HepG2 (cell line): Measurements from ENCODE around the gene HTR4. TPM values are rescaled to one million over a fixed set of nuclear protein-coding genes. Genes with fewer than 3 reads are reported as not detected.

Source experiments
- ATAC-seq: fragments of 200-7000 bp; cut with Tn5 transposase; 3 replicates; pipeline ENCODE4 v1.9.1; 2020; ENCODE audit warnings: mild to moderate bottlenecking, moderate library complexity
- BruUV-seq: library from RNA; stranded (reverse); fragments of 400-500 nt; replicated peaks from 2 replicates; lab custom pipeline; 2021; lab: Mats Ljungman, UMichigan
- CTCF ChIA-PET: fragments of 300-600 bp; formaldehyde crosslinking; extraction: SDS; loops from one replicate; lab custom pipeline; 2021; ENCODE audit warnings: low total read pairs, inconsistent platforms, low intra/inter-chr PET ratio; lab: Yijun Ruan, JAX
- POLR2A ChIA-PET: fragments of 350-600 bp; sonication (Branson Sonifier 250); formaldehyde crosslinking; loops from one replicate; lab custom pipeline; 2020; ENCODE audit warnings: antibody characterized with exemption, inconsistent platforms; lab: Yijun Ruan, JAX
- DNase-seq: peaks from one replicate; pipeline ENCODE4 v3.0.0-alpha.2; 2015; ENCODE audit warnings: low spot score
- FAIRE-seq: peaks from 3 replicates; lab custom pipeline; 2011; peaks lifted over from hg19 to GRCh38; lab: Jason Lieb, UNC
- H2AFZ ChIP-seq: one replicate; pipeline ENCODE4 v1.6.1; 2011; ENCODE audit warnings: low read length, inconsistent platforms
- H3K27ac ChIP-seq: fragments of 300-600 bp; 3 replicates; pipeline ENCODE4 v1.8.0; 2011; ENCODE audit warnings: mixed run types, mild to moderate bottlenecking, mixed read lengths, low read length, inconsistent platforms; ENCODE audit not compliant: insufficient read depth; ENCODE audit errors: extremely low read length
- H3K27me3 ChIP-seq, 2 experiments: fragments of 200-600 bp in 1 of 2; 2 replicates in 1 of 2; 3 replicates in 1 of 2; pipeline versions ENCODE4 v1.6.0 to v1.8.0; 2011; ENCODE audit warnings: low read length in 2 of 2, mild to moderate bottlenecking in 2 of 2, moderate library complexity in 2 of 2, inconsistent platforms in 1 of 2; ENCODE audit not compliant: insufficient read depth in 2 of 2, control insufficient read depth in 1 of 2
- H3K36me3 ChIP-seq, 2 experiments: fragments of 200-600 bp in 1 of 2; replicated peaks in 1 of 2; 2 replicates in 1 of 2; 3 replicates in 1 of 2; pipeline versions ENCODE4 v1.5.1 to v1.8.0; 2011; ENCODE audit warnings: low read length in 2 of 2, inconsistent platforms in 1 of 2; ENCODE audit not compliant: insufficient read depth in 2 of 2, control insufficient read depth in 1 of 2
- H3K4me1 ChIP-seq: 2 replicates; pipeline ENCODE4 v1.5.1; 2012; ENCODE audit warnings: low read length, inconsistent platforms; ENCODE audit not compliant: insufficient read depth
- H3K4me2 ChIP-seq: 2 replicates; pipeline ENCODE4 v1.6.0; 2011; ENCODE audit warnings: low read depth, low read length, inconsistent platforms
- H3K4me3 ChIP-seq, 3 experiments: fragments of 200-600 bp in 1 of 3; sonication (generic), shearing (Covaris generic) in 1 of 3; replicated peaks in 1 of 3; 2 replicates each; pipeline ENCODE4 v1.5.1; 2011 to 2016; ENCODE audit warnings: low read length in 3 of 3, inconsistent platforms in 2 of 3, low read depth in 2 of 3, mild to moderate bottlenecking in 2 of 3, control low read depth in 1 of 3, mixed read lengths in 1 of 3; ENCODE audit not compliant: insufficient read depth in 1 of 3
- H3K79me2 ChIP-seq: one replicate; pipeline ENCODE4 v1.6.1; 2011; ENCODE audit warnings: low read length, inconsistent platforms; ENCODE audit not compliant: insufficient read depth
- H3K9ac ChIP-seq: 2 replicates; pipeline ENCODE4 v1.6.0; 2011; ENCODE audit warnings: mild to moderate bottlenecking, low read depth, low read length, inconsistent platforms; ENCODE audit not compliant: insufficient read depth
- H3K9me3 ChIP-seq: 2 replicates; pipeline ENCODE4 v1.5.1; 2012; ENCODE audit warnings: mild to moderate bottlenecking, low read length
- H4K20me1 ChIP-seq: 2 replicates; pipeline ENCODE4 v1.6.0; 2011; ENCODE audit warnings: inconsistent platforms, mild to moderate bottlenecking, low read length, moderate library complexity; ENCODE audit not compliant: insufficient read depth
- CBFB ChIP-seq: sonication (generic); formaldehyde crosslinking; IDR thresholded peaks from 2 replicates; pipeline ENCODE4 v1.4.0; 2020; ENCODE audit warnings: missing genetic modification reagents
- CCAR2 ChIP-seq: fragments of 200-400 bp; formaldehyde crosslinking; optimal IDR thresholded peaks from 2 replicates; pipeline ENCODE3; 2018; ENCODE audit warnings: low read depth, mild to moderate bottlenecking, low read length, moderate library complexity
- FOSL2 ChIP-seq: sonication (generic); formaldehyde crosslinking; IDR thresholded peaks from 2 replicates; pipeline ENCODE4 v1.4.0; 2020; ENCODE audit warnings: missing genetic modification reagents
- GPBP1L1 ChIP-seq: sonication (generic); formaldehyde crosslinking; IDR thresholded peaks from 2 replicates; pipeline ENCODE4 v1.5.0; 2020; ENCODE audit warnings: mild to moderate bottlenecking, missing genetic modification reagents
- PAWR ChIP-seq: sonication (generic); formaldehyde crosslinking; IDR thresholded peaks from 2 replicates; pipeline ENCODE4 v1.4.0; 2020; ENCODE audit warnings: missing genetic modification reagents, mild to moderate bottlenecking, borderline replicate concordance
- RBFOX2 ChIP-seq: fragments of 200-400 bp; formaldehyde crosslinking; IDR thresholded peaks from 2 replicates; pipeline ENCODE4 v1.6.1; 2017; ENCODE audit warnings: low read depth, mild to moderate bottlenecking, low read length
- RFXAP ChIP-seq: sonication (generic); formaldehyde crosslinking; IDR thresholded peaks from 2 replicates; pipeline ENCODE4 v1.4.0; 2020; ENCODE audit warnings: missing genetic modification reagents, borderline replicate concordance
- SAP130 ChIP-seq: IDR thresholded peaks from 2 replicates; pipeline ENCODE4 v1.6.1; 2016; ENCODE audit warnings: low read depth
- SCMH1 ChIP-seq: sonication (generic); formaldehyde crosslinking; IDR thresholded peaks from 2 replicates; pipeline ENCODE4 v1.9.0; 2021; ENCODE audit warnings: missing genetic modification reagents, mild to moderate bottlenecking, borderline replicate concordance
- SIX1 ChIP-seq: sonication (generic); formaldehyde crosslinking; IDR thresholded peaks from 2 replicates; pipeline ENCODE4 v1.4.0; 2020; ENCODE audit warnings: missing genetic modification reagents, borderline replicate concordance
- SKIL ChIP-seq: sonication (generic); formaldehyde crosslinking; IDR thresholded peaks from 2 replicates; pipeline ENCODE4 v1.8.0; 2022; ENCODE audit warnings: missing genetic modification reagents, mild to moderate bottlenecking, moderate library complexity, borderline replicate concordance
- SP1 ChIP-seq, 2 experiments: fragments of 450-650 bp in 1 of 2; sonication (generic) in 1 of 2; formaldehyde crosslinking in 1 of 2; IDR thresholded peaks; 2 replicates each; pipeline versions ENCODE4 v1.4.0 to v1.6.1; 2016 to 2020; ENCODE audit warnings: missing genetic modification reagents in 1 of 2
- ZNF281 ChIP-seq: sonication (generic); formaldehyde crosslinking; IDR thresholded peaks from 2 replicates; pipeline ENCODE4 v1.4.0; 2020; ENCODE audit warnings: missing genetic modification reagents, borderline replicate concordance
- ZNF292 ChIP-seq: sonication (generic); formaldehyde crosslinking; IDR thresholded peaks from 2 replicates; pipeline ENCODE4 v1.8.1; 2022; ENCODE audit warnings: mild to moderate bottlenecking, low read depth, missing genetic modification reagents, borderline replicate concordance
- ZNF337 ChIP-seq: sonication (generic); formaldehyde crosslinking; IDR thresholded peaks from 2 replicates; pipeline ENCODE4 v1.5.1; 2020; ENCODE audit warnings: missing genetic modification reagents, low read depth, mild to moderate bottlenecking, borderline replicate concordance
- ZNF468 ChIP-seq: sonication (generic); formaldehyde crosslinking; IDR thresholded peaks from 2 replicates; pipeline ENCODE4 v1.8.0; 2022; ENCODE audit warnings: mild to moderate bottlenecking, moderate library complexity, missing genetic modification reagents
- ZNF564 ChIP-seq: sonication (generic); formaldehyde crosslinking; IDR thresholded peaks from 2 replicates; pipeline ENCODE4 v1.8.1; 2023; ENCODE audit warnings: mild to moderate bottlenecking, missing genetic modification reagents
- WGBS: methylation state at CpG from one replicate; pipeline ENCODE4 v1.1.6; 2017; ENCODE audit warnings: low lambda C conversion rate; 5-methylcytosine and 5-hydroxymethylcytosine counted together
- in situ Hi-C: cut with HindIII; loops from 2 replicates; pipeline ENCODE4 v1.10.0; 2017; ENCODE audit warnings: low pct_unique_long_range_greater_than_20kb; ENCODE audit not compliant: extremely low pct_ligation_motif_present
- intact Hi-C: fragments of 100-400 bp; cut with micrococcal nuclease; formaldehyde crosslinking; loops from one replicate; pipeline ENCODE4 v1.10.0; 2022; ENCODE audit not compliant: unreplicated experiment
- polyA plus RNA-seq, 8 experiments: library from polyadenylated mRNA; depleted of rRNA in 3 of 8; stranded (reverse) in 7 of 8; unstranded in 1 of 8; fragments of >200 nt; fragmentation: Illumina TruSeq in 4 of 8; extraction: Trizol in 4 of 8; gene quantifications; 2 replicates each; pipeline versions ENCODE4 v1.2.1 to v1.2.3, GENCODE V29; 2011 to 2016; ENCODE audit warnings: low read depth in 4 of 8, missing spikeins in 1 of 8, mixed read lengths in 1 of 8; ENCODE audit not compliant: insufficient read depth in 1 of 8
- total RNA-seq, 5 experiments: library from RNA; depleted of rRNA; stranded (reverse); fragments of >200 nt; fragmentation: Illumina TruSeq; extraction: Trizol; gene quantifications; 2 replicates each; pipeline ENCODE4 v1.2.3, GENCODE V29; 2016; ENCODE audit warnings: low read depth in 1 of 5

The HTR4 gene
- total and polyA plus RNA-seq, 2 of the 13 experiments (the other 11 are each of a cell fraction or from before 2014, with no cell fraction given), result not detected

- 0% methylated on average over 2 of the region's 2 CpGs for WGBS
- in situ Hi-C loops, result no loop called here
- Histone ChIP-seq H3K4me1 (no peaks in the 10 kb centered on the region), H3K79me2 (no peaks in the 10 kb centered on the region), H3K9me3 (no peaks in the 10 kb centered on the region), H3K27ac (no peak overlapping the region), H4K20me1 (no peaks in the 10 kb centered on the region), H3K4me2 (no peak overlapping the region), H3K27me3 (no peaks in the 10 kb centered on the region; a peak in 1 of 5 replicates), H3K36me3 (no peaks in the 10 kb centered on the region), H3K4me3 (no peak overlapping the region), H2AFZ (no peak overlapping the region), H3K9ac (no peak overlapping the region)
- ChIA-PET POLR2A (no interaction called here), CTCF (no interaction called here)
- intact Hi-C loops, result no loop called here
- no peak for FAIRE-seq
- ATAC-seq, result no peak
- BruUV-seq, result no TSS peak
- no peak for DNase-seq
- TF ChIP-seq ZNF337 (CRISPR knock-in tag), result no peak
- TF ChIP-seq SP1 (IDR thresholded peaks at IDR 0.05), result no peak
- no peak for TF ChIP-seq SP1 (CRISPR knock-in tag; IDR thresholded peaks at IDR 0.05)
- no peak for TF ChIP-seq CBFB (CRISPR knock-in tag)
- TF ChIP-seq ZNF564 (CRISPR knock-in tag), result no peak
- no peak for TF ChIP-seq SKIL (CRISPR knock-in tag)
- no peak for TF ChIP-seq CCAR2
- no peak for TF ChIP-seq GPBP1L1 (CRISPR knock-in tag)
- TF ChIP-seq SAP130, result no peak
- no peak for TF ChIP-seq FOSL2 (CRISPR knock-in tag)
- TF ChIP-seq ZNF281 (CRISPR knock-in tag), result no peak
- TF ChIP-seq SCMH1 (CRISPR knock-in tag), result no peak
- no peak for TF ChIP-seq SIX1 (CRISPR knock-in tag)
- TF ChIP-seq ZNF468, result no peak
- no peak for TF ChIP-seq PAWR (CRISPR knock-in tag)
- TF ChIP-seq ZNF292, result no peak
- TF ChIP-seq RFXAP, result no peak
- no peak for TF ChIP-seq RBFOX2
Observed at GRCh38 chr5:148586796-148587195, 67.5 kb downstream of the HTR4 start.
